PC-3 (cell line): ENCODE data around the gene RASAL1. TPM values are rescaled to one million over a fixed set of nuclear protein-coding genes. Genes with fewer than 3 reads are reported as not detected.

Experiments
- ATAC-seq: fragments of 200-7000 bp; cut with Tn5 transposase; 2 replicates; pipeline ENCODE4 v1.9.1; 2020; ENCODE audit warnings: mild to moderate bottlenecking, moderate library complexity
- BruUV-seq: library from RNA; stranded (reverse); fragments of 400-500 nt; replicated peaks from 2 replicates; lab custom pipeline; 2021; lab: Mats Ljungman, UMichigan
- CTCF ChIA-PET: fragments of 300-600 bp; sonication (Branson Sonifier 250); formaldehyde crosslinking; loops from one replicate; lab custom pipeline; 2022; ENCODE audit warnings: antibody characterized with exemption; lab: Charles Lee
- POLR2A ChIA-PET: fragments of 300-600 bp; sonication (Branson Sonifier 250); formaldehyde crosslinking; loops from one replicate; lab custom pipeline; 2022; ENCODE audit warnings: antibody characterized with exemption; ENCODE audit not compliant: unreplicated experiment; lab: Charles Lee
- DNase-seq: peaks from one replicate; pipeline ENCODE4 v3.0.0-alpha.2; 2015
- H2AFZ ChIP-seq: fragments of 300-600 bp; sonication (generic); 2 replicates; pipeline ENCODE4 v1.6.0; 2016; ENCODE audit warnings: antibody characterized with exemption, low read length
- H3F3A ChIP-seq: fragments of 300-600 bp; sonication (generic); one replicate; pipeline ENCODE4 v1.6.0; 2017; ENCODE audit warnings: antibody characterized with exemption, low read length, control low read depth, mild to moderate bottlenecking; ENCODE audit not compliant: unreplicated experiment
- H3K27ac ChIP-seq: fragments of 300-600 bp; sonication (generic); 2 replicates; pipeline ENCODE4 v1.5.1; 2016; ENCODE audit warnings: mild to moderate bottlenecking, low read length
- H3K27me3 ChIP-seq: fragments of 300-600 bp; sonication (generic); 2 replicates; pipeline ENCODE4 v1.6.1; 2016; ENCODE audit warnings: low read length, mixed read lengths
- H3K36me3 ChIP-seq: fragments of 300-600 bp; sonication (generic); 2 replicates; pipeline ENCODE4 v1.6.1; 2016; ENCODE audit warnings: low read depth, mixed run types, low read length, mixed read lengths
- H3K4me1 ChIP-seq: fragments of 300-600 bp; sonication (generic); 2 replicates; pipeline ENCODE4 v1.5.1; 2016; ENCODE audit warnings: low read length; ENCODE audit not compliant: insufficient read depth
- H3K4me2 ChIP-seq: fragments of 300-600 bp; sonication (generic); 2 replicates; pipeline ENCODE4 v1.6.0; 2016; ENCODE audit warnings: low read length
- H3K4me3 ChIP-seq: fragments of 300-600 bp; sonication (generic); 2 replicates; pipeline ENCODE4 v1.5.1; 2016; ENCODE audit warnings: mild to moderate bottlenecking, low read length, mixed read lengths
- H3K79me2 ChIP-seq: fragments of 300-600 bp; sonication (generic); 2 replicates; pipeline ENCODE4 v1.6.1; 2017; ENCODE audit warnings: low read length, mixed read lengths
- H3K9ac ChIP-seq: fragments of 300-600 bp; sonication (generic); 2 replicates; pipeline ENCODE4 v1.6.0; 2016; ENCODE audit warnings: mild to moderate bottlenecking, low read length
- H3K9me2 ChIP-seq: fragments of 300-600 bp; sonication (generic); replicated peaks from 2 replicates; pipeline ENCODE4 v1.6.1; 2016; ENCODE audit warnings: mixed run types, low read length, mixed read lengths
- H3K9me3 ChIP-seq: fragments of 300-600 bp; sonication (generic); 2 replicates; pipeline ENCODE4 v1.6.1; 2016; ENCODE audit warnings: low read length, mixed read lengths
- H4K20me1 ChIP-seq: fragments of 300-600 bp; sonication (generic); 2 replicates; pipeline ENCODE4 v1.6.1; 2016; ENCODE audit warnings: low read length, mixed read lengths
- EZH2 ChIP-seq: fragments of 300-600 bp; sonication (generic); IDR thresholded peaks from one replicate; pipeline ENCODE4 v1.6.1; 2017; ENCODE audit warnings: antibody characterized with exemption, mild to moderate bottlenecking, low read length; ENCODE audit not compliant: unreplicated experiment
- EZH2phosphoT487 ChIP-seq: fragments of 300-600 bp; sonication (generic); IDR thresholded peaks from 2 replicates; pipeline ENCODE4 v1.6.1; 2018; ENCODE audit warnings: mild to moderate bottlenecking, antibody characterized with exemption, low read length, borderline replicate concordance
- intact Hi-C: fragments of 100-400 bp; cut with micrococcal nuclease; formaldehyde crosslinking; loops from 2 replicates; pipeline ENCODE4 v1.9.0; 2023
- total RNA-seq: library from RNA; depleted of rRNA; stranded (reverse); fragments of >200 nt; gene quantifications from 2 replicates; pipeline ENCODE4 v1.2.3, GENCODE V29; 2014
- TF ChIP-seq, protein P1 (sequence below): fragments of 300-600 bp; sonication (generic); conservative IDR thresholded peaks from 2 replicates; pipeline ENCODE4 v1.5.1; 2017; ENCODE audit warnings: antibody characterized with exemption, low read depth, mild to moderate bottlenecking, low read length

The RASAL1 gene
- total RNA-seq, 1 experiment from 2014 or later, result 0.66 TPM

- Histone ChIP-seq H3K79me2 (no peaks in the 10 kb centered on the region), H4K20me1 (peaks cover 4% of the 10 kb centered on the region; the same call in 1 of the 2 replicates), H2AFZ (no peak overlapping the region), H3K4me3 (no peak overlapping the region), H3K4me1 (peaks cover 7% of the 10 kb centered on the region; the same call in 1 of the 2 replicates), H3K36me3 (peaks cover 31% of the 10 kb centered on the region), H3F3A (no peaks in the 10 kb centered on the region), H3K27ac (no peak overlapping the region), H3K27me3 (no peaks in the 10 kb centered on the region), H3K9me2 (no peaks in the 10 kb centered on the region), H3K4me2 (no peak overlapping the region), H3K9me3 (no peaks in the 10 kb centered on the region), H3K9ac (no peak overlapping the region)
- no TSS peak for BruUV-seq
- no peak for DNase-seq
- CTCF ChIA-PET, result no interaction called here
- POLR2A ChIA-PET, result no interaction called here
- TF ChIP-seq EZH2, result no peak
- TF ChIP-seq, protein P1, sequence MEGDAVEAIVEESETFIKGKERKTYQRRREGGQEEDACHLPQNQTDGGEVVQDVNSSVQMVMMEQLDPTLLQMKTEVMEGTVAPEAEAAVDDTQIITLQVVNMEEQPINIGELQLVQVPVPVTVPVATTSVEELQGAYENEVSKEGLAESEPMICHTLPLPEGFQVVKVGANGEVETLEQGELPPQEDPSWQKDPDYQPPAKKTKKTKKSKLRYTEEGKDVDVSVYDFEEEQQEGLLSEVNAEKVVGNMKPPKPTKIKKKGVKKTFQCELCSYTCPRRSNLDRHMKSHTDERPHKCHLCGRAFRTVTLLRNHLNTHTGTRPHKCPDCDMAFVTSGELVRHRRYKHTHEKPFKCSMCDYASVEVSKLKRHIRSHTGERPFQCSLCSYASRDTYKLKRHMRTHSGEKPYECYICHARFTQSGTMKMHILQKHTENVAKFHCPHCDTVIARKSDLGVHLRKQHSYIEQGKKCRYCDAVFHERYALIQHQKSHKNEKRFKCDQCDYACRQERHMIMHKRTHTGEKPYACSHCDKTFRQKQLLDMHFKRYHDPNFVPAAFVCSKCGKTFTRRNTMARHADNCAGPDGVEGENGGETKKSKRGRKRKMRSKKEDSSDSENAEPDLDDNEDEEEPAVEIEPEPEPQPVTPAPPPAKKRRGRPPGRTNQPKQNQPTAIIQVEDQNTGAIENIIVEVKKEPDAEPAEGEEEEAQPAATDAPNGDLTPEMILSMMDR, result no peak
- TF ChIP-seq EZH2phosphoT487, result no peak
- intact Hi-C loops, result loop anchor here (10.0 kb wide), 1 partner anchor 61 kb away; no protein-coding TSS in a partner anchor
- no peak for ATAC-seq
Measured at GRCh38 chr12:113155646-113156045, 20.1 kb upstream of the RASAL1 start.

GRCh38 chr12:113155060-113155459 lies 19.5 kb upstream of the RASAL1 start:
- Histone ChIP-seq H3K27me3 (no peaks in the 10 kb centered on the region), H3K4me2 (no peak overlapping the region), H3K9me3 (no peaks in the 10 kb centered on the region), H3K27ac (no peak overlapping the region), H2AFZ (no peak overlapping the region), H4K20me1 (no peaks in the 10 kb centered on the region), H3K4me1 (peaks cover 7% of the 10 kb centered on the region; the same call in 1 of the 2 replicates), H3K36me3 (peaks cover 26% of the 10 kb centered on the region; the same call in 1 of the 2 replicates), H3F3A (no peaks in the 10 kb centered on the region), H3K9me2 (no peaks in the 10 kb centered on the region), H3K9ac (no peak overlapping the region), H3K4me3 (no peak overlapping the region), H3K79me2 (no peaks in the 10 kb centered on the region)
- no peak for DNase-seq
- TF ChIP-seq EZH2 (no peak), EZH2phosphoT487 (no peak)
- TF ChIP-seq, protein P1, result no peak
- ChIA-PET POLR2A (no interaction called here), CTCF (no interaction called here)
- intact Hi-C loops, result loop anchor here (10.0 kb wide), 1 partner anchor 60 kb away; no protein-coding TSS in a partner anchor
- no TSS peak for BruUV-seq
- ATAC-seq, result no peak

GRCh38 chr12:113154351-113154973 lies 18.9 kb upstream of the RASAL1 start:
- TF ChIP-seq, protein P1, result no peak
- TF ChIP-seq EZH2, result no peak
- H3K27me3 ChIP-seq, result no peaks in the 10 kb centered on the region
- intact Hi-C loops, result loop anchor here (10.0 kb wide), 1 partner anchor 60 kb away; no protein-coding TSS in a partner anchor
- no peaks in the 10 kb centered on the region for H3K79me2 ChIP-seq
- H3K9me3 ChIP-seq, result no peaks in the 10 kb centered on the region
- no peak overlapping the region for H3K27ac ChIP-seq
- CTCF ChIA-PET, result no interaction called here
- no TSS peak for BruUV-seq
- H3K36me3 ChIP-seq, result peaks cover 20% of the 10 kb centered on the region; the same call in 1 of the 2 replicates
- H3K4me3 ChIP-seq, result no peak overlapping the region
- H3F3A ChIP-seq, result no peaks in the 10 kb centered on the region
- ATAC-seq (no peak), DNase-seq (no peak)
- H3K9me2 ChIP-seq, result no peaks in the 10 kb centered on the region
- no peak overlapping the region for H3K9ac ChIP-seq
- POLR2A ChIA-PET, result no interaction called here
- no peaks in the 10 kb centered on the region for H4K20me1 ChIP-seq
- no peak overlapping the region for H3K4me2 ChIP-seq
- peaks cover 7% of the 10 kb centered on the region; the same call in 1 of the 2 replicates for H3K4me1 ChIP-seq
- no peak overlapping the region for H2AFZ ChIP-seq
